Superior temporal gyrus (tissue), 1 donor: ENCODE results near the gene MTMR2.
A peak's percentile ranks its signal among the peaks of the same experiment; 100 is the strongest.

Source experiments
- DNase-seq: peaks from one replicate; pipeline ENCODE4 v3.0.0-alpha.2; 2016; ENCODE audit errors: extremely low spot score

The MTMR2 gene

DNA sequence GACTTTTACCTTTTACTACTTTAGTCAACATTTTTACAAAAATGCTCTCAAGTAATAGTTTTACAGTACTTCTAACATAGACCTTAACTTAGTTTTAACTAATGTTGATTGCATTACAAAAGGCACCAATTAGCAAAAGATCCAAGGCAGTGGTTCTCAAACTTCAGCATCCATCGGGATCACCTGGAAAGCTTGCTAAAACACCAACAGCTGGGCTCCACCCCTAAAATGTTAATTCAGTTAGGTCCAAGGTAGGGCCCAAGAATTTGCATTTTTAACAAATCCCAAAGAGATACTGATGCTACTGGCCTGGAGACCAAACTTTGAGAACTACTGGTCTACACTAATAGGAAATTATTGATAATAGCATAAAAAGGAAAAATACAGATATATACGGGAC, 5.9 kb downstream of the MTMR2 start:
- no peak for DNase-seq

- DNase-seq, result peak; percentile 35
These were observed 6.5 kb downstream of the MTMR2 start for GRCh38 chr11:95917193-95918036.

DNA sequence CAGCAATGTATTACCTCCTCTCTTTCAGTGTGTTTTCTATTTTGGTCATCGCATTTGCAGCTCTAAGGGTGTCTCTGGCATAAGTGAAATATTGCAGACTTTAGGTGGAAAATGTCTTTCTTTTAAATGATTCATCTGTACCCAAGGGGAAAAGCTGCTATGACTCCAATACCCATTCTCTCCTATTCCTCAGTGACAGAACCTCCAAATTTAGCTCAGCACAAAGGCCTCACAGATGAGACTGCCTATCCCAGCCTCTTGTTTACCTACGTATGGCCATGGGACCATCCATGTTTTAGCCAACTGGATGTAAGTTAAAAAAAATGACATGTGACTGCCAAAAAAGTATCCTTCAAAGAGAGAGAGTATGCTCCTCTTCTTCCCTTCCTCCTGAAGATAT, 7.9 kb downstream of the MTMR2 start:
- DNase-seq, result peak; percentile 65

- DNase-seq, result no peak
These were observed 8.9 kb downstream of the MTMR2 start for GRCh38 chr11:95915051-95915450.

- peak; percentile 76 for DNase-seq
These were observed 9.9 kb downstream of the MTMR2 start for GRCh38 chr11:95913830-95914615.

- DNase-seq, result peak; percentile 69
These were observed 10.9 kb downstream of the MTMR2 start for GRCh38 chr11:95912902-95913560.

GRCh38 chr11:95911369-95911759, 12.5 kb downstream of the MTMR2 start:
- DNase-seq, result no peak

- peak; percentile 85 for DNase-seq
These were observed 13.1 kb downstream of the MTMR2 start for GRCh38 chr11:95910638-95911368.

- peak; percentile 41 for DNase-seq
These were observed 15.1 kb downstream of the MTMR2 start for GRCh38 chr11:95908826-95909225.

DNA sequence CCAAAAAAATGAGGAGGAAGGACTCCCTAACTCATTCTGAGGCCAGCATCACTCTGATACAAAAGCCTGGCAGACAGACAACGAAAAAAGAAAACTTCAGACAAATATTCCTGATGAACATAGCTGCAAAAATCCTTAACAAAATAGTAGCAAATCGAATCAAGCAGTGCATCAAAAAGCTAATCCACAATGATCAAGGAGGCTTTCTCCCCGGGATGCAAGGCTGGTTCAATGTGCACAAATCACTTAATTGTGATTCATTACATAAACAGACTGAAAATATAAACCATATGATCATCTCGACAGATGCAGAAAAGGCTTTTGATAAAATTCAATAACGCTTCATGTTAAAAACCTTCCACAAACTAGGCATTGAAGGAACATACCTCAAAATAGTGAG, 16.4 kb downstream of the MTMR2 start:
- no peak for DNase-seq

GRCh38 chr11:95904009-95904650, 19.8 kb downstream of the MTMR2 start:
- no peak for DNase-seq

GRCh38 chr11:95898782-95899181, 25.1 kb downstream of the MTMR2 start:
- DNase-seq, result no peak

GRCh38 chr11:95897731-95898130, 26.2 kb downstream of the MTMR2 start:
- no peak for DNase-seq

DNA sequence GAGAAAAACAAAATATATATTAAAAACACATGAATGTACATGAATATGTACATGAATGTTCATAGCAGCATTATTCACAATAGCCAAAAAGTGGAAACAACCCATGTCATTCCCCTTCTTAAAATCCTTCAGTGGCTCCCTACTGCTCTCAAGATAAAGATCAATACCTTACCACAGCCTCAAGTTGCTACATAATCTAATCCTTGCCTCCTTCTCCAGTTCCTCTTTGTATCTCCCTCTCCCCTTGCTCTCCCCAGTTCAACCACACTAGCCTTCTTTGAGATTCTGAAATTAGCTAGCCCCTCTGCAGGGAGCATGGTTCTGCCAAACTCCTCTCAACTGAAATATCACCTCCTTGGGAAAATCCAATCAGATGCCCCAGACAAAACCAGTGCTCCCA, 28.1 kb downstream of the MTMR2 start:
- no peak for DNase-seq

GRCh38 chr11:95892892-95893570, 30.9 kb downstream of the MTMR2 start:
- DNase-seq, result no peak

GRCh38 chr11:95892492-95892891, 31.4 kb downstream of the MTMR2 start:
- DNase-seq, result no peak

DNA sequence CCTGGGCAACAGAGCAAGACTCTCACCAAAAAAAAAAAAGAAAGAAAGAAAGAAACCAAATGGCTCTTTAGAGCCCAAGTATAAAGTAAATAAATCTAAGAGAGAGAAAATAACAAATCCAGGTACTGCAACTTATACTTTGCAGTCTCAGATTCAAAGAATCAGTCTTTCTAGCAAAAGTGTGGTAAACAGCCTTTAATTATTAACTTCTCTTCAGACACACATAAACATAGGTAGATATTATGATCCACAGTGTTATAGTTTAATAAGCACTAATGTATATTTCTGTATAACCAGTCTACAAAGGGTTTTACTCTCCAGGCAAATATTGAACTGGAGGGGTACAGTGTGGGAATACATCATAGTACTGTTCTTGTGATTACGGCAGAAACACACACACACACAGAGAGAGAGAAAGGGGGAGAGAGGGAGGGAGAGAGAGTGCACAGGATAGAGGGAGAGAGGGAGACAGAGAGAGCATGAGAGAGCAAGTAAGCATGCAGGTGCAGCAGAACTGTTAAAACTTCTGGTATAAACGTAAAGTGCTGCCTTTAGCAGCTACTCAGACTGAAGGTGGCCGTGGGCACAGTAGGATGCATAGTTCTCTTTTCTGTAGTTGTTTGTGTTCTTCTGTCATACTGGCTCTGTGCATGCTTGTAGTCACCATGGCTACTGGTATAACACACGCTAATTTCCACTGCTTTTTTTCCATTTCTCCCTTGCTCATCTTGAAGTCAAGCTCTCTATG, 32.3 kb downstream of the MTMR2 start:
- peak; percentile 36 for DNase-seq

DNA sequence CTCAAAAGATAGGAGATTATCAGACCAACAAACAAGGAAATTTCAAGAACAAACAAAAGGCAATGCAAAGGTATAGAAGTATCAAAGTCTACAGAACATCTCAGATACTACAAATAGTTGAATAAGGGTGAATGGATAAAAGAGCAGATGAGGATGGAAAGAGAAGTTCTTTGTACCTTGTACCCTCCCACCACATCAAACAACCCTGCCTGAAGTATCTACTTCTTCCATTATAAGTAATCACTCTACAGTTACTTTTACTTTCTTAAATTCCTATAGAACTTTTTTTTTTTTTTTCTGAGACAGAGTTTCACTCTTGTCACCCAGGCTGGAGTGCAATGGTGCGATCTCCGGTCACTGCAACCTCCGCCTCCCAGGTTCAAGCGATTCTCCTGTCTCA, 35.1 kb downstream of the MTMR2 start:
- DNase-seq, result no peak

GRCh38 chr11:95888439-95888838, 35.5 kb downstream of the MTMR2 start:
- no peak for DNase-seq

GRCh38 chr11:95886462-95886861, 37.4 kb downstream of the MTMR2 start:
- DNase-seq, result no peak
